ENCODE results near the gene TASOR.
A peak's percentile ranks its signal among the peaks of the same experiment; 100 is the strongest.
"Not testable (repeated sequence)": the region's sequence is repeated elsewhere in the genome, so short reads cannot be mapped to it uniquely, and the experiment has no call there.

Gene TASOR

GRCh38 chr3:56694867-56695683, 12.0 kb upstream of the TASOR start:
- DNase-seq, result no peak
- TF ChIP-seq GATA1 (IDR thresholded peaks at IDR 0.05; ENCODE audit: low read depth, low read length) (no peak), POLR2A (IDR thresholded peaks at IDR 0.05; ENCODE audit: low read length) (no peak)

- TF ChIP-seq GATA1 (IDR thresholded peaks at IDR 0.05; ENCODE audit: low read depth, low read length), result no peak
- TF ChIP-seq POLR2A (IDR thresholded peaks at IDR 0.05; ENCODE audit: low read length), result no peak
- DNase-seq, result no peak
Observed at GRCh38 chr3:56693750-56694149, 10.7 kb upstream of the TASOR start.

- not testable (repeated sequence) for DNase-seq
Observed at GRCh38 chr3:56692520-56693433, 9.7 kb upstream of the TASOR start.

GRCh38 chr3:56692001-56692365, 8.9 kb upstream of the TASOR start:
- not testable (repeated sequence) for DNase-seq

- TF ChIP-seq GATA1 (IDR thresholded peaks at IDR 0.05; ENCODE audit: low read depth, low read length) (no peak), POLR2A (IDR thresholded peaks at IDR 0.05; ENCODE audit: low read length) (no peak)
- no peak for DNase-seq
Observed at GRCh38 chr3:56691165-56692000, 8.3 kb upstream of the TASOR start.

GRCh38 chr3:56689303-56689702, 6.2 kb upstream of the TASOR start:
- no peak for DNase-seq
- no peak for TF ChIP-seq POLR2A (IDR thresholded peaks at IDR 0.05; ENCODE audit: low read length)
- no peak for TF ChIP-seq GATA1 (IDR thresholded peaks at IDR 0.05; ENCODE audit: low read depth, low read length)

GRCh38 chr3:56688191-56688590, 5.1 kb upstream of the TASOR start:
- TF ChIP-seq POLR2A (IDR thresholded peaks at IDR 0.05; ENCODE audit: low read length) (no peak), GATA1 (IDR thresholded peaks at IDR 0.05; ENCODE audit: low read depth, low read length) (no peak)
- no peak for DNase-seq

DNA sequence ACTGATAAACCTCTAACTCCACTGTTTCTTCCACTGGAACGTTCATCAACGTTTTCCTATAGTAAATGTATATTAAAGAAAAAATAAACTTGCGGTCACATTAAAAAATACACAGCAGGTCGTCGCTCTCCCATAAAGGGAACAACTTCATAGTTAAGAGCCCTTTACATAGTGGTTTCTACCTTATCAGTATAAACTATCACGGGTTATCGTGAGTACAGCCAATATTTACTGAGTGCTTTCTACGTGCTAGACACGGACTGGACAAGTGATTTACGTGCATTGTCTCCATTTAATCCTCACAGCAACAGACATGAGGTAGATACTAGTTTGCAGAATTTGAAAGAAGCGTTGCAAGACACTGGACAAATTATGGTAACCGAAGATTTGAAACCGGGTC, 964 bp upstream of the TASOR start:
- no peak for DNase-seq
- TF ChIP-seq GATA1 (IDR thresholded peaks at IDR 0.05; ENCODE audit: low read depth, low read length) (no peak), POLR2A (IDR thresholded peaks at IDR 0.05; ENCODE audit: low read length) (no peak)

GRCh38 chr3:56682462-56683121, 473 bp downstream of the TASOR start:
- peak; percentile 86 to 90 for DNase-seq
- TF ChIP-seq GATA1 (IDR thresholded peaks at IDR 0.05; ENCODE audit: low read depth, low read length) (no peak), POLR2A (IDR thresholded peaks at IDR 0.05; ENCODE audit: low read length) (peak; percentile 84)

DNA sequence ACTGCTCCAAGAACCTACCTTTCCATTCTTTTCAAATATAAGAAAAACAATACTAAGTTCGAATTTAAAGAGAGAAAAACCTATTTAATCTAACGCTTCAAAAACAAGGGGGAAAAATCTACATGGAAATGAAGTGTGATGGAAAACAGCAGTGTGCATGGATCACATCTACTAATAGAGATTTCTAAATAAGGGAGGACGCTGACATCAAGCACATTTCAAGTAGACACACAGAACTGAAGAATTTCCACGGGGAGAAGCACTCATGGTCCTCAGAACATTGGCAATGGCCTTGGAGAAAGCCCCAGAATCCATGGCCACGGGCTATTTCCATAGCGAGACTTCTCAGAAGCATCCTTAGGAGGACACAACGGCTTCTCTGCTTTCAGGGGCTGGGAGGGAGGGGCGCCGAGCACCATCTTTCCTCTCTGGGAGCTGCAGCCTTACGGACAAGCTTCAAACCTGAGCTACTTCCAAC, 1.0 kb downstream of the TASOR start:
- no peak for DNase-seq
- TF ChIP-seq GATA1 (IDR thresholded peaks at IDR 0.05; ENCODE audit: low read depth, low read length), result no peak
- no peak for TF ChIP-seq POLR2A (IDR thresholded peaks at IDR 0.05; ENCODE audit: low read length)

DNA sequence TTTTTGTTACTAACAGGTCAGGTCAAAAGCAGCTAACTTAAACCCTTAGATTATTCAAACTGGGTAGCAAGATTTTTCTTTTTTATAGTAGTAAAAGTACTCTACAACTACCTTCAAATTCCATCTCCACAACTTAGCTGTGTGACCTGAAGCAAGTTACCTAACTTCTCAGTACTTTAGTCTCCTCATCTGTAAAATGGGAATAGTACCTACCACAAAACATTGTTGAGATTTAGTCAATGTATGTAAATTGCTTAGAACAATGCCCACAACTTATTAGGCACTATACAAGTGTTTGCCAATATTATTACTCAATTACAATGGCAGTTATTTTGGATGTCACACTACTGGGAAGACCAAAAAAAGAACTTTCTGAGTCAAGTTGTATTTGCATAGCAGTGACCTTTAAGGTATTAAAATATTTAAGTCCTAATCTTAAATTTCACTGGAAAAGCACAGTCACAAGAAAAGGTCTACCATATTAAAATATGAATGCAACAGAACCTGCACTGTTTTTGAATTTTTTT, 2.9 kb downstream of the TASOR start:
- DNase-seq, result peak in 1 of 2 experiments; percentile 4
- no peak for TF ChIP-seq POLR2A (IDR thresholded peaks at IDR 0.05; ENCODE audit: low read length)
- no peak for TF ChIP-seq GATA1 (IDR thresholded peaks at IDR 0.05; ENCODE audit: low read depth, low read length)

DNA sequence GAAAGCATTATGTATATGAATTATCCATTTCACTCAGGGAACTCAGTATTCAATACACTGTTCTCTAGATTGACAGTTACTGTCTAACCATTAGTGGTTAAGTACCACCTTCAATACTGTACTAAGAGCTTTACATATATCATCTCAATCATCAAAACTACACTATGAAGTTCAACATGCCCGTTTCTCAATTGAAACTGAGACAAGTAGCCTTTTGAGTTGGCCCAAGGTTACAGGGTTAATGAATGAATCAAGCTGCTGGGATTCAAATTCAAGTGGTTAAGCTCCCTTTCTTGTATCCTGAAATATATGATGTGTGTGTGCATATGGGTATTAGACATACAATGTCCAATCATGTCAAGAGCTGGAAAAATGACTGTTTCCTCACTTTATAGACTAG, 5.8 kb downstream of the TASOR start:
- DNase-seq, result no peak
- TF ChIP-seq GATA1 (IDR thresholded peaks at IDR 0.05; ENCODE audit: low read depth, low read length), result no peak
- TF ChIP-seq POLR2A (IDR thresholded peaks at IDR 0.05; ENCODE audit: low read length), result peak; percentile 12

DNA sequence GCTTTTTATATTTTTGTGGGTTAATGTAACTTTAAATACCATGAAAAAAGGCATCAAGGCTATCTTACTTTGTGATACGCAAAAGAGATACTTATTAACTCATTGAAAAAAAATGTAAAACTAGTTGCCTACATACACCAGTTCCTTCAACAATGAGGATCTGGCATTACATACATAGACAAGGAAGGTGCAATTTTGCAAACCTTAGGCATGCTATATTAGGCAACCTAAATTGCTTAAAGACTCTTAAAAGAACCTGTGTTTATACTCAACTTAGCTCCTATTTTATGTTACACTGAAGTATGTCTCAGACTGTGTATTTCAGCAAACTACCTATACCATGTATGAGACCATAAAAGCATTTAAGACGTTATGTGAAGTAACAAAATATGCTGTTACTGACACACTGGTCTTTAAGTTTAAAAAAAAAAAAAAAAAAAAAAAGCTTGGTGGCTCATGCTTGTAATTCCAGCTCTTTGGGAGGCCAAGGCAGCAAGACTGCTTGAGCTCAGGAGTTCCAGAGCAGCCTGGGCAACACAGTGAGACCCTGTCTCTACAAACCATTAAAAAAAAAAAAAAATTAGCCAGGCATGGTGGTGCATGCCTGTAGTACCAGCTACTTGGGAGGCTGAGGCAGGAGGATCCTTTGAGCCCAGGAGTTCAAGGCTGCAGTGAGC, 9.1 kb downstream of the TASOR start:
- no peak for DNase-seq
- TF ChIP-seq GATA1 (IDR thresholded peaks at IDR 0.05; ENCODE audit: low read depth, low read length) (no peak), POLR2A (IDR thresholded peaks at IDR 0.05; ENCODE audit: low read length) (no peak)
